Heart right ventricle (tissue), 16 donors: ENCODE data around the gene FGL2. TPM values are rescaled to one million over a fixed set of nuclear protein-coding genes. Genes with fewer than 3 reads are reported as not detected.

Experiments
- ATAC-seq, 8 donors: fragments of 200-7000 bp; cut with Tn5 transposase; one replicate each; pipeline ENCODE4 v1.9.1; 2020; ENCODE audit warnings: mild to moderate bottlenecking in 8 of 8, moderate library complexity in 8 of 8, moderate number of reproducible peaks in 1 of 8
- DNase-seq, 2 donors: peaks; one replicate each; pipeline ENCODE4 v3.0.0-alpha.2; 2020
- H3K27ac ChIP-seq, 10 donors: fragments of 200-600 bp; sonication (generic) in 2 of 10; one replicate each; pipeline versions ENCODE4 v1.5.0 to v1.8.0; 2020 to 2022; ENCODE audit warnings: mild to moderate bottlenecking in 3 of 10
- H3K27me3 ChIP-seq, 7 donors: fragments of 200-600 bp; one replicate each; pipeline ENCODE4 v1.8.0; 2021 to 2022; ENCODE audit warnings: mild to moderate bottlenecking in 2 of 7
- H3K36me3 ChIP-seq, 9 donors: fragments of 200-600 bp; sonication (generic) in 1 of 9; one replicate each; pipeline versions ENCODE4 v1.5.0 to v1.8.0; 2020 to 2022; ENCODE audit warnings: mild to moderate bottlenecking in 2 of 9
- H3K4me1 ChIP-seq, 9 donors: fragments of 200-600 bp; sonication (generic) in 1 of 9; one replicate each; pipeline versions ENCODE4 v1.5.0 to v1.8.0; 2020 to 2022; ENCODE audit warnings: mild to moderate bottlenecking in 4 of 9
- H3K4me3 ChIP-seq, 10 donors: fragments of 200-600 bp; sonication (generic) in 2 of 10; one replicate each; pipeline versions ENCODE4 v1.5.0 to v1.8.0; 2020 to 2022; ENCODE audit warnings: mild to moderate bottlenecking in 7 of 10, moderate library complexity in 2 of 10
- H3K9me3 ChIP-seq, 11 donors: fragments of 200-600 bp in 10 of 11; sonication (generic) in 2 of 11; one replicate each; pipeline versions ENCODE4 v1.5.0 to v1.8.0; 2013 to 2022; ENCODE audit warnings: mild to moderate bottlenecking in 2 of 11, control low read depth in 1 of 11, moderate library complexity in 1 of 11
- WGBS, 2 donors: extraction: QIAGEN DNeasy Blood & Tissue Kit; methylation state at CpG; one replicate each; pipeline ENCODE4 v1.1.7; 2013; ENCODE audit warnings: inconsistent platforms in 1 of 2; 5-methylcytosine and 5-hydroxymethylcytosine counted together
- intact Hi-C, 10 donors: fragments of 100-400 bp; cut with DNase I; formaldehyde crosslinking; loops; one replicate each; pipeline versions ENCODE4 v1.11.1 to v1.14.2; 2022
- polyA plus RNA-seq, 2 donors: library from polyadenylated mRNA; stranded (reverse); fragments of 200-250 nt; gene quantifications; one replicate each; pipeline ENCODE4 v1.2.3, GENCODE V29; 2013
- total RNA-seq, 10 donors: library from RNA; stranded (reverse); fragmentation: NEBNext Ultra II Directional in 3 of 10; extraction: Animal tissue kit (Norgen Biotek cat#: 25700) in 3 of 10; gene quantifications; one replicate each; pipeline versions ENCODE4 v1.2.1 to v1.2.4, GENCODE V29; 2021 to 2023
- TF ChIP-seq, protein P1 (sequence below), 9 donors: fragments of 200-600 bp; sonication (generic) in 2 of 9; IDR thresholded peaks; one replicate each; pipeline versions ENCODE4 v1.5.0 to v1.8.0; 2021 to 2022; ENCODE audit warnings: antibody characterized with exemption in 9 of 9, mild to moderate bottlenecking in 5 of 9, moderate library complexity in 1 of 9
- donor health status: Arrhythmogenic right ventricular cardiomyopathy.
- donor health status: ischemic (EF 13 %, LVEDD 7.1; RV severe dilation, severe dysfunction).
- donor health status: healthy with polysubstance abuse.
- donor health status: DM: no; HTN: yes; CAD: no.
- donor health status: DM: no; HTN: no; CAD: no.
- donor health status: ischemic (EF 25% LVEDD 6.9; RV normal size, moderate dysfunction).
- donor health status: ischemic (EF 25% LVEDD 5.7; RV mildly dilated, moderate dysfunction).
- donor health status: healthy.
- donor health status: DM: yes; HTN: yes; CAD: no.
- donor health status: Ischemic cardiomyopathy.
- donor health status: ischemic (EF 35%, LVEDD 5.7; RV mildly dilated, moderate dysfunction).
- donor health status: nonischemic (EF 11% LVEDD 7.7; RV severe dilation, severe dysfunction).
- donor health status: DM: yes; HTN: yes; CAD: no.
- donor health status: PGD.
- donor health status: ischemic (EF 29% LVEDD 5.4; RV normal size, mild dysfunction).
- donor health status: nonischemic (EF 23%, LVEDD 6.1; RV moderate dilation, normal function).

FGL2 gene
- total and polyA plus RNA-seq, 12 donors = 3.4 to 41.3 (median 8.2) TPM

DNA sequence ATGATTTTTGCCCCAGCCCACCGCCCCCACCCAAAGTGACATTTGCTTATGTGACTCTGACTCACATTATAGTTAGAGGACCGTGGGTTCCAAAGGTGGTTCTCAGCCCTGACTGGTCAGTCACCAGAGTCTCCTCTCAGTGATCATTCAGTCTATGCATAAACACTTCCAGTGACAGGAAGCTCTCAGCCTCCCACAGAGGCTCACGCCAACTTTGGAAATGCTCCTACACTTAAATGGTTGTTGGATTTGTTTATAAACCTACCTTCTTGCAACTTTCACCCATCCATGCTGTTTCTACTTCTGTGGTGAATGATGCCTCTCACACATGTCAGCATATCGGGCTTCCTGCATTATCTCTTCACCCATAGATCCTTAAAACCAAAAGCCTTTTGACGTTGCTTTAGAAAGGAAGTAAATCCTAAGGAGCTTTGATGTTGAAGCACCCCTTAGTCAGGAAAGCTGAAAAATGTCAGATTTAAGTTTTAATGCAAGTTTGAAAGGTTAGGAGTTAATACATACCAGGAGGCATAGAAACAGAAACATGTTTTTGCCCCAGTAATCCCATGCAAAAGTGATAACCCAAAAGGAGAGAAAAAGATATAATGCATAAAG lies 46.5 kb upstream of the FGL2 start:
- no peaks in the 10 kb centered on the region for H3K27me3 ChIP-seq
- H3K4me3 ChIP-seq = no peak overlapping the region
- TF ChIP-seq, protein P1, sequence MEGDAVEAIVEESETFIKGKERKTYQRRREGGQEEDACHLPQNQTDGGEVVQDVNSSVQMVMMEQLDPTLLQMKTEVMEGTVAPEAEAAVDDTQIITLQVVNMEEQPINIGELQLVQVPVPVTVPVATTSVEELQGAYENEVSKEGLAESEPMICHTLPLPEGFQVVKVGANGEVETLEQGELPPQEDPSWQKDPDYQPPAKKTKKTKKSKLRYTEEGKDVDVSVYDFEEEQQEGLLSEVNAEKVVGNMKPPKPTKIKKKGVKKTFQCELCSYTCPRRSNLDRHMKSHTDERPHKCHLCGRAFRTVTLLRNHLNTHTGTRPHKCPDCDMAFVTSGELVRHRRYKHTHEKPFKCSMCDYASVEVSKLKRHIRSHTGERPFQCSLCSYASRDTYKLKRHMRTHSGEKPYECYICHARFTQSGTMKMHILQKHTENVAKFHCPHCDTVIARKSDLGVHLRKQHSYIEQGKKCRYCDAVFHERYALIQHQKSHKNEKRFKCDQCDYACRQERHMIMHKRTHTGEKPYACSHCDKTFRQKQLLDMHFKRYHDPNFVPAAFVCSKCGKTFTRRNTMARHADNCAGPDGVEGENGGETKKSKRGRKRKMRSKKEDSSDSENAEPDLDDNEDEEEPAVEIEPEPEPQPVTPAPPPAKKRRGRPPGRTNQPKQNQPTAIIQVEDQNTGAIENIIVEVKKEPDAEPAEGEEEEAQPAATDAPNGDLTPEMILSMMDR (IDR thresholded peaks at IDR 0.05) = no peak
- intact Hi-C loops = loop anchor here in 9 of 10 donors (5.0 to 10.0 kb wide), 5 partner anchors 79 to 121 kb away; partner anchors contain the start of gene CCDC146 (in 3 of the 9)
- ATAC-seq (peak in 2 of 8 donors; percentile 46 to 58), DNase-seq (no peak)
- peaks cover 0 to 45% (median 15%) of the 10 kb centered on the region in 9 donors for H3K4me1 ChIP-seq
- H3K27ac ChIP-seq = peak overlapping the region in 1 of 10 donors; percentile 16
- H3K36me3 ChIP-seq = peaks cover 0 to 9% (median 0%) of the 10 kb centered on the region in 9 donors
- 43 to 56% methylated on average over 5 of the region's 5 CpGs for WGBS, 2 donors
- no peaks in the 10 kb centered on the region for H3K9me3 ChIP-seq

DNA sequence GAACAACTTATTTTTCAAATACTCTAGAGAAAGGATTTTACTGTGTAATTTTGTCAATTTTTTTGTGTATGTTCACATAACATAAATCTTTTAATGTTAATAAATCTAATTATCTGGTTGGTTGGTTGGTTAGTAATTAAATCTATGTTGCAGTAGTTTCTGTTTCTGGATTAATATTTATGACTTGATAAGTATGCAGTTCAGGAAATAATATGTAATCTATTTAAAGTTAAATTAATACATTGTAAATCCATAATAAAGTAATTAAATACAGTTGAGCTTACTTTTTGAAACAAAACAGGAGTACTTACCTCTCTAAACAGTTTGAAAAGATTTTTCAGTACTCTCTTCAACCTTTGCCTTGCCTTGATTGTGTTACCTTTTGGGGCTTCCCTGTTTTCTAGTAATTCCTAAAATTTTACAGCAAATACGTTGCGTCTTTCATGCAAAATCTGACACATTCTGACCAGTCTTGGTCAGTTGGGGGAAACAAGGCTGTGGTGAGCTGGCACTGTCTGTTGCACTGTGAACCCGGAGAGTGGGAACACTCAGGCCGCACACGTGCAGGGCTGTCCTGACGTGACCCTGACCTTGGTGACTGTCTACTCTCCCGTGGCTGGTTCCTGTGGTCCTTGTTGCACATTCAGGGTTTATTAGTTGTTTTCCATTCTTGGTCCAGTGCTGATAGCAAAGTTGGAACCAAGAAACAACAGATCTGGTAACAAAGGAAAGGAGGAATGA lies 45.6 kb upstream of the FGL2 start:
- Histone ChIP-seq H3K9me3 (no peaks in the 10 kb centered on the region), H3K4me3 (peak overlapping the region in 1 of 10 donors; percentile 21), H3K27ac (peak overlapping the region in 5 of 10 donors; percentile 5 to 32 (median 18)), H3K4me1 (peaks cover 0 to 45% (median 15%) of the 10 kb centered on the region in 9 donors), H3K27me3 (no peaks in the 10 kb centered on the region), H3K36me3 (peaks cover 0 to 9% (median 0%) of the 10 kb centered on the region in 9 donors)
- intact Hi-C loops = loop anchor here in 9 of 10 donors (5.0 to 10.0 kb wide), 5 partner anchors 80 to 120 kb away; partner anchors contain the start of gene CCDC146 (in 3 of the 9)
- TF ChIP-seq, protein P1 (IDR thresholded peaks at IDR 0.05) = no peak
- peak in 1 of 2 donors; percentile 34 for DNase-seq
- peak; percentile 62 to 92 (median 77) for ATAC-seq
- 31 to 43% methylated on average over 7 of the region's 7 CpGs for whole genome bisulfite sequencing, 2 donors

DNA sequence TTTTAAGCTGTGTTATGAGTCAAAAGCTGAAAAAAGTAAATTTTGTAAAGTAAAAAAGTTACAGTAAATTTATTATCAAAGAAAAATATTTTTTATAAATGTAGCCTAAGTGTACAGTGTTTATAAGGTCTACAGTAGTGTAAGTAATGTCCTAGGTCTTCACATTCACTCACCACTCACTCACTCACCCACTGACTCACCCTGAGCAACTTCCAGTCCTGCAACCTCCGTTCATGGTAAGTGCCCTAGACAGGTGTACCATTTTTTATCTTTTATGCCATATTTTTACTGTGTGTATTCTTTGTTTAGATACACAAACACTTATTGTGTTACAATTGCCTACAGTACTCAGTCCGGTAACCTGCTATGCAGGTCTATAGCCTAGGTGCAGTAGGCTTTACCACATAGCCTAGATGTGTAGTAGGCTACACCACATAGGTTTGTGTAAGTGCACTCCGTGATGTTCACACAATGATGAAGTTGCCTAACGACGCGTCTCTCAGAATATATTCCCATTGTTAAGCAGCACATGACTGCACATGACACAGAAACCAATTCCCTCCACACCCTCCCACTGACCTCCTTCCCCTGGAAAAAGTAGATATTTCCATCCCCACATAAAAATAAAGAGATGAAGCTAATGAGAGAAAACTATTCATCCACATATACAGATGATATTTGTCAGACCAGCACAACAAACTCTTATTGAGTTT lies 44.8 kb upstream of the FGL2 start:
- peaks cover 0 to 53% (median 15%) of the 10 kb centered on the region in 9 donors for H3K4me1 ChIP-seq
- peak overlapping the region in 3 of 10 donors; percentile 4 to 21 (median 14) for H3K4me3 ChIP-seq
- intact Hi-C loops = loop anchor here in 4 of 10 donors (10.0 kb wide), 2 partner anchors 80 to 120 kb away; partner anchors contain the start of gene CCDC146 (in 3 of the 4)
- peak in 6 of 8 donors; percentile 14 to 58 (median 34) for ATAC-seq
- H3K27me3 ChIP-seq = no peaks in the 10 kb centered on the region
- TF ChIP-seq, protein P1 (IDR thresholded peaks at IDR 0.05) = no peak
- H3K27ac ChIP-seq = peak overlapping the region in 3 of 10 donors; percentile 5 to 24 (median 18)
- peaks cover 0 to 9% (median 0%) of the 10 kb centered on the region in 9 donors for H3K36me3 ChIP-seq
- WGBS, 2 donors = 36 to 70% methylated on average over 6 of the region's 6 CpGs
- no peak for DNase-seq
- H3K9me3 ChIP-seq = no peaks in the 10 kb centered on the region

DNA sequence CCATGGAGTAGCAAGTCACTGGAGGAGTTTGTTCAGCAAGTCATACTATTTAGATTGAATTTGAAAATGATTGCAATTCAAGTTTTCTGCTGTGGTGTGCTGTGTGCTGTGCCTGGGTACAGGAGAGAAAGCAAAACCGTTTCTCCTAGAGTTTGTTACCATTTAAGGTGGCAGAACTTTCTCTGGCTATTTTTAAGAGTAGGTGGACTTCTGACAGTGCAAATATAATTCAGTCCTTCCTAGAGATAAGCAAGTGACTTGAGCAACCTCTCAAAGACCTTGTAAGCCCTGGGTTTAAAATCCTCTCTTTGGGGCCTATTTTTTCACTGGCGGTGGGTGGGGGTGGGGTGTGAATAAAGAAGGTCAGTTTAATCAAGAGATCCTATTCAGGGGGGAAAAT lies 42.9 kb upstream of the FGL2 start:
- Histone ChIP-seq H3K27me3 (no peaks in the 10 kb centered on the region), H3K36me3 (peaks cover 0 to 12% (median 0%) of the 10 kb centered on the region in 9 donors), H3K27ac (peak overlapping the region in 8 of 10 donors; percentile 25 to 63 (median 46)), H3K9me3 (no peaks in the 10 kb centered on the region), H3K4me3 (peak overlapping the region in 1 of 10 donors; percentile 7), H3K4me1 (peaks cover 0 to 71% (median 20%) of the 10 kb centered on the region in 9 donors)
- DNase-seq (no peak), ATAC-seq (no peak)
- WGBS, 2 donors = 40 to 68% methylated on average over 2 of the region's 2 CpGs
- intact Hi-C loops = loop anchor here in 4 of 10 donors (10.0 kb wide), 2 partner anchors 82 to 118 kb away; partner anchors contain the start of gene CCDC146 (in 3 of the 4)
- TF ChIP-seq, protein P1 (IDR thresholded peaks at IDR 0.05) = no peak
